GM12874 (cell line): ENCODE data around the gene METTL4.

ENCODE experiments used
- CTCF ChIP-seq: IDR thresholded peaks from 2 replicates; pipeline ENCODE4 v1.5.1; 2011; ENCODE audit warnings: low read depth, mild to moderate bottlenecking, control low read depth, low read length, moderate library complexity; ENCODE audit not compliant: insufficient read depth

The METTL4 gene

DNA sequence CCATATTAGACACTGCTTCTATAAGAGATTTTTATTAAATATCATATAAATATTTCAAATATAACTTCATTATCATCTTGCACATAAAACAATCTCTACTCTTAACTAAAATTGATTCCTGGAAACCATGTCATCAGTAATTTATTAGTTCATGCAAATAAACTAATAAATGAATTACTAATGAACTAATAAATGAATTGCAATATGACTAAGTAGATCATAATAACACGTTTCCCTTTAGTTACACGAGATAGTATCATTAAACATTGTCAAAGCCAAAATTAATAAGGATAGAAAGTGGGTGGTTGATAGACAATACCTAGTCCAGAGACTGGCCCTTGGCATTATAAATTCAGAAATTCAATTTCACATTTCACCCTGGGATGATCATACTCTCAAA lies 26.1 kb downstream of the METTL4 start:
- no peak for TF ChIP-seq CTCF

GRCh38 chr18:2541925-2542563 lies 29.3 kb downstream of the METTL4 start:
- TF ChIP-seq CTCF = peak; percentile 37

- no peak for TF ChIP-seq CTCF
These were observed 30.7 kb downstream of the METTL4 start for GRCh38 chr18:2540575-2540974.

- no peak for TF ChIP-seq CTCF
These were observed 32.5 kb downstream of the METTL4 start for GRCh38 chr18:2538844-2539243.

DNA sequence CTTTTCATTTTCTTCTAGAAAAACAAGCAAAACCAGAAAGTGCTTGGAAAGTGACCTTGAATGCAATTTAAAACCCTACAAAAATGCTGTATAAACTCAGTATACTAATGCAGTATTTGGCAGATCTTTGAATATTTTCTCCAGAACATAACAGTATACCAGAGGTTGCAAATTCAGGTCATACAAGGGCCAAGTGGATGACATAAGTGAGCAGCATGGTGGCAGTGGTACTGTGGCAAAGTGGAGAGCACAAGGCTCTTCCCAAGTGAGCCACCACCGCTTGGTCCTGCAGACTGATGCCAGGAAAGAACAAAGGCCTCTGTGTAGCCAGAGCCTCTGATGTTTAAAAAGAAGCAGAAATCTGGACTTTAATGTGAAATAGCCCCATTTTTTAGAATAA lies 33.1 kb downstream of the METTL4 start:
- no peak for TF ChIP-seq CTCF

DNA sequence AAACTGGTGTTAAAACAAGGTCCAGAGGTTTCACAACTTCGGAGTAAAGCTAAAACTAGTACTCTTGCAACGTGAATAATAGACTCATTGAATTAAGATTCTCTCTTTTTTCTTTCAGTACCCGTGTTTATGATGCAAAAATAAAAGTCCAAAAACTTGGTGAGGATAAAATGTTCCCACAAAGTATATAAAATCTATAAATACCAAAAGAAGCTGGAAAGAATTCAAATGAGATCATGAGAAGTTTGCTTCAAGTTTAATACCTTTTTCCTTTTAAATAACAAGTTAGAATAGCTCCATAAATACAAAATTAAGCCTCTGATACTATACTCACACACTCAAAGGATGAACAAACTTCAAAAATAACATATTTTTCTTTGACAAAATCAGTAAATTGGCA lies 34.0 kb downstream of the METTL4 start:
- no peak for TF ChIP-seq CTCF

GRCh38 chr18:2536493-2536892 lies 34.8 kb downstream of the METTL4 start:
- TF ChIP-seq CTCF = no peak

- TF ChIP-seq CTCF = no peak
These were observed 35.2 kb downstream of the METTL4 start for GRCh38 chr18:2536063-2536462.
